ENCODE measurements around the gene DIDO1.

DIDO1 gene

GRCh38 chr20:62885046-62885895, 41.0 kb downstream of the DIDO1 start:
- DNase-seq (ENCODE audit: low read depth) = no peak
- no peak for TF ChIP-seq CTCF (conservative IDR thresholded peaks at IDR 0.05; ENCODE audit: low read length)
- H3K4me3 ChIP-seq (ENCODE audit: low read length) = no peak overlapping the region

- no peak for TF ChIP-seq CTCF (conservative IDR thresholded peaks at IDR 0.05; ENCODE audit: low read length)
- no peak for DNase-seq (ENCODE audit: low read depth)
- H3K4me3 ChIP-seq (ENCODE audit: low read length) = no peak overlapping the region
Measured at GRCh38 chr20:62884556-62884955, 41.7 kb downstream of the DIDO1 start.

- TF ChIP-seq CTCF (conservative IDR thresholded peaks at IDR 0.05; ENCODE audit: low read length) = no peak
- no peak for DNase-seq (ENCODE audit: low read depth)
- no peak overlapping the region for H3K4me3 ChIP-seq (ENCODE audit: low read length)
Measured at GRCh38 chr20:62882426-62882825, 43.9 kb downstream of the DIDO1 start.

GRCh38 chr20:62881662-62882395, 44.5 kb downstream of the DIDO1 start:
- no peak overlapping the region for H3K4me3 ChIP-seq (ENCODE audit: low read length)

GRCh38 chr20:62880935-62881661, 45.2 kb downstream of the DIDO1 start:
- TF ChIP-seq CTCF (conservative IDR thresholded peaks at IDR 0.05; ENCODE audit: low read length) = no peak
- no peak overlapping the region for H3K4me3 ChIP-seq (ENCODE audit: low read length)
- DNase-seq (ENCODE audit: low read depth) = no peak

More at GRCh38 chr20:62881662-62882395, 44.5 kb downstream of the DIDO1 start:
- no peak for DNase-seq (ENCODE audit: low read depth)
- TF ChIP-seq CTCF (conservative IDR thresholded peaks at IDR 0.05; ENCODE audit: low read length) = no peak

- H3K4me3 ChIP-seq (ENCODE audit: low read length) = no peak overlapping the region
- TF ChIP-seq CTCF (conservative IDR thresholded peaks at IDR 0.05; ENCODE audit: low read length) = no peak
- DNase-seq (ENCODE audit: low read depth) = no peak
Measured at GRCh38 chr20:62880147-62880934, 46.0 kb downstream of the DIDO1 start.
